Measurements from ENCODE around the gene RUFY2.

Gene RUFY2

DNA sequence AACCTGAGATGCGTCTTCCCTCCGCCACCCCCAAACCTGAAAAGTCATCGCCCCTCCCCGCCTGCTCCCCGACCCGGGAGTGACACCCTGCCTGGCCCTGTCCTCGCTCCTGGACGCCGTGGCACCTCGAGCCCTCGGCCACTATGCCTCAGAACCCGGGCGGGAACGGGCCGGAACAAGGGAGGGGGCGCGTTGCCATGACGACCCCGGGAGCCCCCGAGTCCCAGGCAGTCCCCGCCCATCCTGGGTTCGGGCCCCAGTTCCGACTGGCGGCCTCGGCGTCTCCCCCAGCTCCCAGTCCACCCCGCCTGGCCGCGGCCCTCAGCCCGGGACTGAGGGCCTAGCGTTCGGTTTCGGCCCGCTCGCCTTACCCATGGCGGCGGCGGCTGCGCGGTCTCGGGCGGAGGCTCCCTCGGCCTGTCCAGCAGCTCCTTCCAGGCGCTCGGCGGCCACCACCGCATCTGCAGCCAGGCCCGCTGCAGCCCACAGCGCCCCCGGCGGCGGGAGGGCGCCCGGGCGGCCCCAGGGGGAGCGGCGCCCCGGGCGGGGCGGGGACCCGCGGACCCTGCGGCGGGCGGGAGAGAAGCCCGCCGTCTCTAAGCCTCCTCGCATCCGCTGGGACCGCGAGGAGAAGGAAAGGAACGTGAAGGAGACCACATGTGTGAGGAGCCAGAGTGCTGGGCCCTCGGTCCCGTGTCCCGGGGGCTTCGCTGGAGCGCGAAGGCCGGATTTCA is at the start of gene RUFY2:
Gene RUFY2, minus strand, starts transcription at position 463 of the 734 bp plus-strand sequence. Its CDS starts 88 bp downstream, at position 375.
- peak; percentile 83 for DNase-seq

GRCh38 chr10:68449698-68450097 is 42.6 kb upstream of the RUFY2 start:
- peak; percentile 78 for DNase-seq

DNA sequence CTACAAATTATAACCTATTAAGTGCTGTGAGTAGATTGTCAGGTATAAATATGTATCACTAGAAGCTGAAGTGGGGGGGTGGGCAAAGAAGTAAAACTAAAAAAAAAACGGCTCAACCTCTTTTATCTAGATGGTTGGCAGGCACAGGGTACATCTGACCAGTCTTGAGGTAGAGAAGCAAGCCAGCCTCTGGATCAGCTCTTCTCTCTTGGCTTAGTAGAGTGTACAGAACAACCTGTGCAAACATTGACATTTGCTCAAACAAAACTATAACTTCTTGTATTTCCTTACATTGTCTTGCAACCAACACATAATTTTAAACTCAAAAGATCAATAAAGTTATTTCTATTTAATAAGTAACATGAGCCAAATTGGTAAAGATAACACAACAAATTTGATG is 39.1 kb upstream of the RUFY2 start:
- no peak for DNase-seq

GRCh38 chr10:68442971-68443370 is 35.9 kb upstream of the RUFY2 start:
- DNase-seq = no peak

DNA sequence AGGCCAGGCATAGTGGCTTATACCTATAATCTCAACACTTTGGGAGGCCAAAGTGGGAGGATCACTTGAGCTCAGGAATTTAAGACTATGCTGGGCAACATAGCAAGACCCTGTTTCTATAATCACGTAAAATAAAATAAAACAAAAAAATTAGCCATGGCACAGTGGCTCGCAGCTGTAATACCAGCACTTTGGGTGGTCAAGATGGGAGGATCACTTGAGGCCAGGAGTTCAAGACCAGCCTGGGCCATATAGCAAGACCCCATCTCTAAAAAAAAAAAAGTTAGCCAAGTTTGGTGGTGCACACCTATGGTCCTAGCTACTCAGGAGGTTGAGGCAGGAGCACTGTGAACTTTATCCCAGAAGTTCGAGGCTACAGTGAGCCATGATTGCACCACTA is 33.8 kb upstream of the RUFY2 start:
- DNase-seq = no peak

DNA sequence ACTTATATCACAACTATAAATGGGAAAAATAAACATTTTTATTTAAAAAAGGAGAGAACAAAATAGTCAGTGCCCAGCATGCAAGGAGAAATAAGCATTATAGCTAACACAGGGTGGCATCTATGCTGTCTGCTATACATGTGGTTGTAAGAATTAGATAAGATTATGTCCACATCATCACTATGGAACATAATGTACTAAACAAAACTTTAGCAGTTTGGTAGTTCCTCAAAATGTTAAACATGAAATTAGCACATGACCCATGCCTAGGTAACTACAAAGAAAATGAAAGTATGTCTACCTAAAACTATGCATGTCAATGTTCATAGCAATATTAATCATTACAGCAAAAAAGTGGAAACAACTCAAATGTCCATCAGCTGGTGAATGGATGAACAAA is 28.7 kb upstream of the RUFY2 start:
- no peak for DNase-seq

DNA sequence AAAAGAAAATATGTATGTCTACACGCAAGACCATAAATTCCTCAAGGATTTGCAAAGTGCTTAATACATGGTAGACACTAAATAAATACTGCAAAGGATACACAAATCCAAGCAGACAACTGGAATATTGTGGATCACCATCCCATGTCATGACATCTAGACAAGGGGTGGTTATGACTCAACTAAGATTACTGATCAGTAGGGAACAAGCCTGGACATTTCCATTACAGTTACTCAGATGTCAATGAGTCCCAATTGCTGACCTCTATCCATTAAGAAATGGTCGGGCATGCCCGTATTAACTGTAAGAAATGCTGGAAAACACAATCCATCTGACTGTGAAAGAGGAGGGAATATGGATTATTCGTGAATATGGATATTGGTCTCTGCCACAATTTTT is 27.6 kb upstream of the RUFY2 start:
- DNase-seq = no peak

DNA sequence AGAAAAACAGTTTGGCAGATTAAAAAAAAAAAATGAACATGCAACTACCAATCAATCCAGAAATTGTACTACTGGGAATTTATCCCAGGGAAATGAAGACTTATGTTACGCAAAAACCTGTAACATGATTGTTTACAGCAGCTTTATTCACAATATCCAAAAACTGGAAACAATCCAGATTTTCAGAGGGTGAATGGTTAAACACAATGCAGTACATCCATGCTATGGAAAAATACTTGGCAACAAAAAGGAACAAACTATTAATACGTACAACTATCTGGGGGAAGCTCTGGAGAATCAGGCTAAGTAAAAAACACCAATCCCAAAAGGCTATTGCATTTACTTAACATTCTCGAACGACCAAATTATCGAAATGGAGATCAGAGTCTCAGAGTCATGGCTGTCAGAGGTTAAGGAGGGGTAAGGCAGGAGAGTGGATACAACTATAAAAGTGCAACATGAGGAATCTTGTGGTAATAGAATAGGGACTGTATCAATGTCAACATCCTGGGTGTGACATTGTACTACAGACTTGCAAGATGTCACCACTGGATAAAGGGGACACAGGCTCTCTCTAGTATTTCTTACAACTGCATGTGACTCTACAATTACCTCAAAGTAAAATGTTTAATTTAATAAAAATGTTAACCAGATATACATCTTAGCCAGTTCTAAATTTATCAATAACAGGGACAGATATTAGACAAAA is 21.5 kb upstream of the RUFY2 start:
- no peak for DNase-seq

DNA sequence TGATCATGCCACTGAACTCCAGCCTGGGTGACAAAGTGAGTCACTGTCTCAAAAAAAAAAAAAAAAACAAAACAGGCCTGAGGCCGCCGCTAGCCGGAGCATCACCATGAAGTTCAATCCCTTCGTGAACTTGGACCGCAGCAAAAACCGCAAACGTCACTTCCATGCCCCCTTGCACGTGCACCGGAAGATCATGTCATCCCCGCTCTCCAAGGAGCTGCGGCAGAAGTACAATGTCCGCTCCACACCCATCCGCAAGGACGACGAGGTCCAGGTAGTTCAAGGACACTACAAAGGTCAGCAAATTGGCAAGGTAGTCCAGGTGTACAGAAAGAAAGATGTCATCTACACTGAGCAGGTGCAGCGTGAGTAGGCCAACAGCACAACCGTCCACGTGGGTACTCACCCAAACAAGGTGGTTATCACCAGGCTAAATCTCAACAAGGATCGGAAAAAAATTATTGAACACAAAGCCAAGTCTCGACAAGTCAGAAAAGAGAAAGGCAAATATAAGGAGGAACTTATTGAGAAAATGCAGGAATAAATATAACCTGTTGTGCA is 17.5 kb upstream of the RUFY2 start:
- no peak for DNase-seq

GRCh38 chr10:68423522-68423921 is 16.4 kb upstream of the RUFY2 start:
- no peak for DNase-seq

DNA sequence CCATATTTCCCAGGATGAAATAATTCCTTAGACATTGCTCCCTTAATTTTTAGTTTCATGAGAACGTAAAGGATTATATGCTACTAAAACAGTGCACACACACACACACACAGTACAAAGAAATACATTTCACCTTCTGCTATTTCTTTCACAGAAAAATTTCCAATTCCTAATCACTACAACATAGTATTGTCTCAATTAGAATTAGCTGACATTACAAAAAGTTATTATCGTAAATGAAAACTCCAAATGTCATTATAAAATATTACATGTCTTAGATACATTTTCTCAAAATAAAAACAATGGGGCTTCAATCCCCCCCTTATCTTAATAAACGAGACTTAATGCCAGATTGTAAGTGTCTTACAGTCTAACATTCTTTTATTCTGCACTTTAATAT is 12.3 kb upstream of the RUFY2 start:
- no peak for DNase-seq

DNA sequence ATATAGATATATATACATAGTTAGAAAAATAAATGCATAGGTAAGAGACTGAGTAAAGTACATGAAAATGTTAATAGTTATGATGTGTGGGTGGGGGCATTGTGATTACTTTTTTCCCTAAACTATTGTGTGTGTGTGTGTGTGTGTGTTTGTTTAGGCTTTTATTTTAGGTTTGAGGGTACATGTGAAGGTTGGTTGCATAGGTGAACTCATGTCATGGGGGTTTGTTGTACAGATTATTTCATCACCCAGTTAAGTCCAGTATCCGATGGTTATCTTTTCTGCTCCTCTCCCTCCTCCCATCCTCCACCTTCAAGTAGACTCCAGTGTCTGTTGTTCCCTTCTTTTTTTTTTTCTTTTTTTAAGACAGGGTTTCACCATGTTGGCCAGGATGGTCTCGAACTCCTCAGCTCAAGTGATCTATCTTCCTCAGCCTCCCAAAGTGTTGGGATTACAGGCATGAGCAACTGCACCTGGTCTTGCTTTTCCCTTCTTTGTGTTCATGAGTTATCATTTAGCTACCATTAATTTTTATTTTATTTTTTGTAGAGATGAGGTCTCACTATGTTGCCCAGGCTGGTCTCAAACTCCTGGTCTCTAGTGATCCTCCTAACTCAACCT is 1.9 kb upstream of the RUFY2 start:
- no peak for DNase-seq

DNA sequence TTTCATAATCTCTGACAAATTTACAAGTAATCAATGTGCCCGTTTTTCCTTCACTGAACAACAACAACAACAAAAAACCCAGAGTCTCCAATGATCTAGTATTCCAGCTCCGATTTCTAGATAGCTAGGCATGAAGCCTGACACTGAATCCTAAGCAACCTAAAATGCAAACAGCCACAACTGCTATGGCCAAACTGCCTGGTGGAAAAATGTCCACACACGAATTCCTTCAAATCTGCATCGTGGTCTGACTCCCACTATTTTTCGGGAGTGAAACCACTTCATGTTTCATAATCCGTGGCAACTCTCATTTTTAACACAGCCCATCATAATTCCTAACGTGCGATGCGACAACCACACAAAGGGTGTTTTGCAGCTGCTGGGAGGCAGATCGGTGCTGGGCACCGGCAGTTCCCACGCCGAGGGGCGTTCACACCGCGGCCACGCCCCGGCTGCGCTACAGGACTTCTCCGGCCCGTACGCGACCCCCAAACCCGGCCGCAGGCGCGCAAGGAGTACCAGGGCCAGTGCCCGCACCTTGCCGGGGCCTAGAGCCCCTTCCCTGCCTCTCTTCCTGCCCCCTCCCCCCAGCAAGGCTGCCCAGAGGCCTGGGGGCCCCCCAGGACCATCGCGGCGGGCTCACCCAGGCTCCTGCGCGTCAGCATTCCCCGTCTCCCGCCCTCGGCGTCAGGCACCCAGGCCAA is 814 bp downstream of the RUFY2 start:
- peak; percentile 65 for DNase-seq

DNA sequence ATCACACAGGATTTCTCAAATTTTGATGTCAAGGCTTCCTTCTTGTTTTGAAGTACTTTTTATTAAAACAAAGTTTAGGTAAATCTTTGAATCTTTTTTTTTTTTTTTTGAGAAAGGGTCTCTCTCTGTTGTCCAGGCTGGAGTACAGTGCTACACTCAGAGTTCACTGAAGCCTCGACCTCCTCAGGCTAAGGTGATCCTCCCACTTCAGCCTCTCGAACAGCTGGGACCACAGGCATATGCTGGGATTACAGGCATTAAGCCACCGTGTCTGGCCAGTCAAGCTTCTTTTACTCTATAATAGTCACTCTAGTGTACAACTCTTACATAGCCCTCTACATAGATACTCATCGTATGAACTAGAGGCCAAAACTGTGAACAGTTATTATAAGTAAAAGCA is 3.4 kb downstream of the RUFY2 start:
- DNase-seq = no peak

DNA sequence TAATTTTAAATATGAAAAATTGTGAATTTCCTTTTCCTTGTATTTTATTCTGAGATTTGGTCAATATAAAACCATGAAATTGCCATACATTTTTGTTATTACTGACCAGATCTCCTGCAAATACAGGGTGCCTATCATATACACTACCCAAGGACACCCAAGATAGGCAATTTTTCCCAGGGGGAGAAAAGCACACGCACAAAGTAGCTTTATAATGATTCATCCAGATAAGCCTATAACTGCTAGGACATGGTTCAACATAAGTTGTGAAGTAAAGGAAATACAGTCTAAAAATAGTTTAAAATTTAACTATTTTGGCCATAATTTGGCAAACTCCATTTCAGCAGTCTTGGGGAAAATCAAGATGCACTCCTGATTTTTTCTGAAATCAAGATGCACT is 4.8 kb downstream of the RUFY2 start:
- peak; percentile 21 for DNase-seq

GRCh38 chr10:68397005-68397404 is 10.1 kb downstream of the RUFY2 start:
- no peak for DNase-seq

GRCh38 chr10:68385740-68386139 is 21.3 kb downstream of the RUFY2 start:
- DNase-seq = no peak

DNA sequence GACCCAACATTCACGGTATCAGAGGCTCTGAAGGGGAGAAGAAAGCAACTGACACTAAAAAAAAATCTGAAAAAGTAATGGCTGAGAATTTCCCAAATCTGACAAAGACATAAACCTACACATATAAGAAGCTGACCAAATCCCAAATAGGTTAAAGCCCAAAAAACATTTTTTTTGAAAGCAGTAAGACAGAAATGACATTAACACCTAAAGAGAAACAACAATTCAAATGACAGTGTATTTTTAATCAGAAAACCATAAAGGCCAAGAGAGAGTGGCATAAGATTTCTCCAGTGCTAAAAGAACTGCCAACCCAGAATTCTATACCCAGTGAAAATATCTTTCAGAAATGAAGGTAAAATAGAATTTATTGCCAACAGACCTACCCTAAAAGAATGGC is 35.5 kb downstream of the RUFY2 start:
- DNase-seq = no peak

- DNase-seq = no peak
These were observed 40.0 kb downstream of the RUFY2 start for GRCh38 chr10:68367121-68367520.

DNA sequence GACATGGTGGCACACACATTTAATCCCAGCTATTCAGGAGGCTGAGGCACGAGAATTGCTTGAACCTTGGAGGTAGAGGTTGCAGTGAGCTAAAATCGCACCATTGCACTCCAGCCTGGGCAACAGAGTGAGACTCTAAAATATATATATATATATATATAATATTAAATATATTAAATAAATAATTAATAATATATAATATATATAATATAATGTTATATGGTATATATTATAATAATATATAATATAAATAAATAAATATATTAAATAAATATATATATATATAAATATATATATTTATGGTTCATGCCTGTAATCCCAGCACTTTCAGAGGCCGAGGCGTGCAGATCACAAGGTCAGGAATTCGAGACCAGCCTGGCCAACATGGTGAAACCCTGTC is 40.5 kb downstream of the RUFY2 start:
- no peak for DNase-seq

DNA sequence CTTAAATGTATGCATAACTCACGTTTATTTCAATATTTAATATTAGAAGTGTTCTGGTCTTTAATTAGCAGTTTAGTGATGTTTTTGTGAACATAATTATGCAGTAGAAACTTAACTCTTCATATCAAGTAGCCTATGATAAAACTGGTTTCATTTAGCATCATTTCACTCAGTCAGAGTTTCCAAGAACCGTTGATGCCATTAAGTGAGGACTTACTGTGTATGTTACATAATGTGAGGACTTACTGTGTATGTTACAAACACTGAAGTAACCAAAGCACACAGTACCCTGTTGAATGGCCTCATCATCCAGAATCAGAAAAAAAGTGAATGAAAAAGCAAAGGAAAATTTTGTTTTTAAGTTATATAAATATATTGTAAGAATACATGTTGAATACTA is 41.5 kb downstream of the RUFY2 start:
- no peak for DNase-seq

DNA sequence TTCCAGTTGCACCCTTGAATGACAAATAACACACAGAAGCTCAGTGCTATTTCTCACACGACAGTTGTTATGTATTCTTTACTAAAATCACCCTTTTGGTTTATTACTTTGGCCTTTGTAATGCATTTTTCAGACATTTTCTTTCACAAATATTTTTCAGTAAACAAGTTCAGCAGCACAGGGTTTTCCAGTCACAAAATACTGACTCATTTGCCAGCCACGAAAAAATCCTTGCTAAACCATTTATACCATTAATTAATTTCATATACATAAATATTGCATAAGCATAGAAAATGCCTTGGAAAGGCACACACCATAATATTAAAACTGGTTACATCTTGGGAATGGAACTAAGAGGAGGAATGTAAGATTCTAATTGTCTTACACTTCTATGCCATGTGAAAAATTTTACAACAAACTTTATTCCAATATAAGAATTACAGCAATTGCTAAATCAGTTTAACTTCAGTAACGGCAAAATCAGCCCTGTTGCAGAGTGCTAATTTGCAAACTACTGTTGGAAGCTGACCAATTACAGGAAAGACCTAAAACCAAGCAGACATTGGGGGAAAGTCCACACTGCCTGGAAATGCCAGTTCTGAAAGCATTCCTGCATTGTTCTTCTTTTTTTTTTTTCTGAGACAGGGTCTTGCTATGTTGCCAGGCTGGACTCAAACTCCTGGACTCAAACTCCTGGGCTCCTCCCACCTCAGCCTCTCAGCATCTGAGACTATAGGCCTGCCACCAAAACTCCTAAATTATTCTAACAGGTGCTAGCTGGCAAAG is 42.8 kb downstream of the RUFY2 start:
- DNase-seq = peak; percentile 7
